ENCODE results near the gene CP.

The CP gene

GRCh38 chr3:149251186-149251585 lies 29.6 kb upstream of the CP start:
- no peak for TF ChIP-seq NFIC (IDR thresholded peaks at IDR 0.05)
- TF ChIP-seq TCF12 (IDR thresholded peaks at IDR 0.05; ENCODE audit: low read depth), result no peak
- TF ChIP-seq EGR1 (IDR thresholded peaks at IDR 0.05), result no peak
- no peak for TF ChIP-seq TEAD4 (IDR thresholded peaks at IDR 0.05)
- TF ChIP-seq FOXM1 (IDR thresholded peaks at IDR 0.05; ENCODE audit: borderline replicate concordance, low read depth), result no peak
- TF ChIP-seq, protein P1, sequence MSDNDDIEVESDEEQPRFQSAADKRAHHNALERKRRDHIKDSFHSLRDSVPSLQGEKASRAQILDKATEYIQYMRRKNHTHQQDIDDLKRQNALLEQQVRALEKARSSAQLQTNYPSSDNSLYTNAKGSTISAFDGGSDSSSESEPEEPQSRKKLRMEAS (IDR thresholded peaks at IDR 0.05), result no peak
- no peak for TF ChIP-seq RAD21 (IDR thresholded peaks at IDR 0.05; ENCODE audit: low read depth)
- no peak for TF ChIP-seq CEBPB (IDR thresholded peaks at IDR 0.05)
- no peak for TF ChIP-seq TAF1 (IDR thresholded peaks at IDR 0.05; ENCODE audit: low read depth)

DNA sequence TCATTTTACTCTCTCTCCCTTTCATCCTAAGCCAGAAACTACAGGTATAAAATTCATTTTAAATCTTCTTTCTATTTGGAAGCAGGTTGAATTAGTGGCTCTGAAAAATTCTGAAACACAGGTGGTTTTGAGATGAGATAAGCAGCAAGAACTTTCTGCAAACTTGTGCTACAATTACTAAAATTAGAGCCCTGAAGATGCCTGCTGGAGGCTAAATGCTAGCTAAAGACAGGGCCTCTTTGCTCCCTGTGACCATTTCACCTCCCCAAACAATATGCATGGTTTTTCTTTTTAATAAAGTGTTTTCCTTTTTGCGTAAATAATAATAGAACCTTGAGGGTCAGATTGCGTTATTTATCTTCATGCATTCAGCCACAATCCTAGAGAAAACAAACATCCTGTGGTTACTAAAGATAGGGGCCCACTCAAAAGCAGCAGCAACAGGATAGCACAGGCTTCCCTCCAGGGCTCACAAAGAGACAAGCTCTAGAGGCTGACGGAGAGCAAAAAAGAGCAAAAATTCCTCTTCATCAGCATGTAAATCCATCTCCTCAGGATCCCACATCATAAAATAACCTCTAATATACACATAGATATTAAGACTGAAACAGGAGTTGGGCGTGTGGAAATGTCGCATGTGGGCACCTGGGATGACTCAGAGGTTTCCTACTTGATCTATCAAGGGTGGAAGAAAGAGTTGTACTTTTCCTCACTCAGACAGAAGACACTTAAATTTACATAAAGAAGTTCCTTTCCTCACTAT lies 26.5 kb upstream of the CP start:
- TF ChIP-seq USF1 (IDR thresholded peaks at IDR 0.05), result no peak

- TF ChIP-seq USF1 (IDR thresholded peaks at IDR 0.05) (no peak), NFIC (IDR thresholded peaks at IDR 0.05) (no peak), EP300 (IDR thresholded peaks at IDR 0.05; ENCODE audit: borderline replicate concordance) (no peak), RAD21 (IDR thresholded peaks at IDR 0.05; ENCODE audit: low read depth) (no peak), TAF1 (IDR thresholded peaks at IDR 0.05; ENCODE audit: low read depth) (no peak), CREB1 (IDR thresholded peaks at IDR 0.05; ENCODE audit: low read depth) (no peak), CEBPB (IDR thresholded peaks at IDR 0.05) (no peak)
Observed at GRCh38 chr3:149247008-149247710, 25.5 kb upstream of the CP start.

GRCh38 chr3:149245738-149246451 lies 24.3 kb upstream of the CP start:
- TF ChIP-seq CEBPB (IDR thresholded peaks at IDR 0.05) (no peak), TEAD4 (IDR thresholded peaks at IDR 0.05) (no peak), EGR1 (IDR thresholded peaks at IDR 0.05) (no peak), ZBTB7A (IDR thresholded peaks at IDR 0.05; ENCODE audit: low read depth) (no peak), NFIC (IDR thresholded peaks at IDR 0.05) (no peak), FOXM1 (IDR thresholded peaks at IDR 0.05; ENCODE audit: borderline replicate concordance, low read depth) (no peak), USF1 (IDR thresholded peaks at IDR 0.05) (no peak), TCF12 (IDR thresholded peaks at IDR 0.05; ENCODE audit: low read depth) (no peak), TAF1 (IDR thresholded peaks at IDR 0.05; ENCODE audit: low read depth) (no peak), YY1 (IDR thresholded peaks at IDR 0.05; ENCODE audit: low read depth) (no peak), EP300 (IDR thresholded peaks at IDR 0.05; ENCODE audit: borderline replicate concordance) (no peak), CREB1 (IDR thresholded peaks at IDR 0.05; ENCODE audit: low read depth) (no peak), RAD21 (IDR thresholded peaks at IDR 0.05; ENCODE audit: low read depth) (no peak)
- TF ChIP-seq, protein P2, sequence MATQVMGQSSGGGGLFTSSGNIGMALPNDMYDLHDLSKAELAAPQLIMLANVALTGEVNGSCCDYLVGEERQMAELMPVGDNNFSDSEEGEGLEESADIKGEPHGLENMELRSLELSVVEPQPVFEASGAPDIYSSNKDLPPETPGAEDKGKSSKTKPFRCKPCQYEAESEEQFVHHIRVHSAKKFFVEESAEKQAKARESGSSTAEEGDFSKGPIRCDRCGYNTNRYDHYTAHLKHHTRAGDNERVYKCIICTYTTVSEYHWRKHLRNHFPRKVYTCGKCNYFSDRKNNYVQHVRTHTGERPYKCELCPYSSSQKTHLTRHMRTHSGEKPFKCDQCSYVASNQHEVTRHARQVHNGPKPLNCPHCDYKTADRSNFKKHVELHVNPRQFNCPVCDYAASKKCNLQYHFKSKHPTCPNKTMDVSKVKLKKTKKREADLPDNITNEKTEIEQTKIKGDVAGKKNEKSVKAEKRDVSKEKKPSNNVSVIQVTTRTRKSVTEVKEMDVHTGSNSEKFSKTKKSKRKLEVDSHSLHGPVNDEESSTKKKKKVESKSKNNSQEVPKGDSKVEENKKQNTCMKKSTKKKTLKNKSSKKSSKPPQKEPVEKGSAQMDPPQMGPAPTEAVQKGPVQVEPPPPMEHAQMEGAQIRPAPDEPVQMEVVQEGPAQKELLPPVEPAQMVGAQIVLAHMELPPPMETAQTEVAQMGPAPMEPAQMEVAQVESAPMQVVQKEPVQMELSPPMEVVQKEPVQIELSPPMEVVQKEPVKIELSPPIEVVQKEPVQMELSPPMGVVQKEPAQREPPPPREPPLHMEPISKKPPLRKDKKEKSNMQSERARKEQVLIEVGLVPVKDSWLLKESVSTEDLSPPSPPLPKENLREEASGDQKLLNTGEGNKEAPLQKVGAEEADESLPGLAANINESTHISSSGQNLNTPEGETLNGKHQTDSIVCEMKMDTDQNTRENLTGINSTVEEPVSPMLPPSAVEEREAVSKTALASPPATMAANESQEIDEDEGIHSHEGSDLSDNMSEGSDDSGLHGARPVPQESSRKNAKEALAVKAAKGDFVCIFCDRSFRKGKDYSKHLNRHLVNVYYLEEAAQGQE (IDR thresholded peaks at IDR 0.05; ENCODE audit: low read depth), result no peak
- TF ChIP-seq, protein P1 (IDR thresholded peaks at IDR 0.05), result no peak

DNA sequence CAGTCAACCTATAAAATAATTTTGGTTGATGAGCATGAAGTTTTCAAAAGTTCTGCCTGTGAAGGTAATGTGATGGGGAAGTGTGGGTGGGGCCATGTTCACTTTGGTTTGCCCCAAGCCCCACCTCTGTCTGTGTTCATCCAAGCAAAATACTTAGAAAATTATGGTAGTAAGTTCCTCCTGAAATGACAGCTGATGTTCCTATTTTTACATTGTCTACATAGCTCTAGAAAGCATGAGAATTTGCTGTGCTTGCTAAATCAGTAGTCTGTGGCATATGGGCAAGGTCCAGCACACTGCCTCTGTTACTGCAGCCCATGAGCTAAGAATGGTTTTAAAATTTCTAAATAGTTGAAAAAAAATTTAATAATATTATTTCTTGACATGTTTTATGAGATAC lies 21.9 kb upstream of the CP start:
- TF ChIP-seq CEBPB (IDR thresholded peaks at IDR 0.05) (no peak), RAD21 (IDR thresholded peaks at IDR 0.05; ENCODE audit: low read depth) (no peak), FOXM1 (IDR thresholded peaks at IDR 0.05; ENCODE audit: borderline replicate concordance, low read depth) (no peak), TEAD4 (IDR thresholded peaks at IDR 0.05) (no peak), ZBTB7A (IDR thresholded peaks at IDR 0.05; ENCODE audit: low read depth) (no peak), TAF1 (IDR thresholded peaks at IDR 0.05; ENCODE audit: low read depth) (no peak), YY1 (IDR thresholded peaks at IDR 0.05; ENCODE audit: low read depth) (no peak)
- TF ChIP-seq, protein P2 (IDR thresholded peaks at IDR 0.05; ENCODE audit: low read depth), result no peak
- TF ChIP-seq, protein P1 (IDR thresholded peaks at IDR 0.05), result no peak

Data from Ishikawa (cell line).